GM18873 (cell line): Measurements from ENCODE around the gene BICD1.
"Not testable (repeated sequence)": the region's sequence is repeated elsewhere in the genome, so short reads cannot be mapped to it uniquely, and the experiment has no call there.

ENCODE experiments used
- ATAC-seq: cut with Tn5 transposase; IDR thresholded peaks from one replicate; pipeline ENCODE4 v1.9.1; 2021; ENCODE audit warnings: mild to moderate bottlenecking, moderate library complexity, moderate number of reproducible peaks; ENCODE audit not compliant: unreplicated experiment, low FRiP score

BICD1 gene

DNA sequence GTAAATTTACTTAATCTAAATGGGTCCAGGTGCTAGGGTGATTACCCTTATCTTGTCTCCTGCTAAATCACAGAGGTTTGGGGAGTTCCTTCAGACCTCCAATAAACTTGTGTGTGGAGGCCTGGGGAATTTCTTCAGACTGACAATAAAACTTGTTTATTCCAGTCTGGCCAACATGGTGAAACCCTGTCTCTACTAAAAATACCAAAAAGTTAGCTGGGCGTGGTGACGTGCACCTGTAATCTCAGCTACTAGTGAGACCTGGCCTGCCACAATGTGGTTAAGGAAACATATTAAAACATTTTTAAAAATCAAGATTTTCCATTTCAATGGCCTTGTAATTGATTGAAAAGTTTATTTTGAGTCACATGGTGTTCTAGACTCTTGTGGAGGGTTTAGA, 165.8 kb downstream of the BICD1 start:
- ATAC-seq = no peak

DNA sequence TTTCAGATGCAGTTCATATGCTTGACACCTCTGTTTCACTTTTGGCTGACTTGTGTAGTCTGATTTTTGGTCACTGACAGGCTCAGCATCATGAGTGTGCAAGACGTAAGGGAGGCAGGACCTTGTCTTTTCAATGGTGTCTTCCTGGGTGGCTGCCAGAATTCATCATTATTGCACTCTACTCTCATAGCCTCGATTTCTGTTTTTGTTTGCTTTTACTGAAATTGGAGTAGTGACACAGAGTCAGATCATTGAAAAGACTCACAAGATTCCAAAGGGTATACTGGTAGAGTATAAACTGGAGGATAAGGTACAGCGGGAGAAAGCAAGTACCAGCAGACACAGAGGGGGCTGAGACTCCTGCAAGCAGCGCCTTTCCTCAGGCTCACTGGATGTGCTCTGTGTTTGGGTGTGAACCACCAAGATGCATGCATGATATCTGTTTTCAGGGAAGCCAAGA, 166.4 kb downstream of the BICD1 start:
- ATAC-seq = peak; percentile 45

DNA sequence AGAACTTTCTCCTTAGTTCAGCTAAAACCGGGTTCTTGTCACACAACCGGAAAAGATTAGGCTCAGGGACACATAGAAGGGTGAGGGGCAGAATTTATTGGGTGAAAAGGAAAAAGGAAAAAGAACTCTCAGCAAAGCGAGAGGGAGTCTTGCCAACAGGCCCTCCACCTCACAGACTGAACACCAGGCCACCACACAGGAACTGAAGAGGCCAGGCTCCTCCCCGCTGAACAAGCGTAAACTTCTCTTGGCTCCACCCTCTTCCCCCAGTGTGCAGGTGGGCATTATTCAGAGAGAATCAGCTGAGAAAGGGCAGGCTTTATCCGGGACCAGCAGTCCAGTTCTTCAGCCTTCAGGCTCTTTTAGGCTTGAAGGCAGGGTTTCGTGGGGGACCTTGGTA, 167.1 kb downstream of the BICD1 start:
- peak; percentile 77 for ATAC-seq

DNA sequence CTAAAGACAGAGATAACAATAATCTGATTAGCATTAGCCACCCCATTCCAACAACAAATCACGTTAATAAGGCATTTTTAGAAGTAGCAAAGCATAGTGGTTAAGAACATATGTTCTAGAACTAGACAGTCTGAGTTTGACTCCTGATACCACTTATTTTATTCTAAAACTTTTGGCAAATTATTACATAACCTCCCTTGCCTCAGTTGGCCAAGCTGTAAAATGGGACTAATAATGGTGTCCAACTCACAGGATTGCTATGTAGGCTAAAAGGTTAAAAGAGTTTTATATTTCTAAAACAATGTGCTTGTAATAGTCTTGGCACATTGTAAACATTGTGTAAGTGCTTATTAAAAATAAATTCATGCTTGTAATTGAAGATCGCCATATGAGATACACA, 168.0 kb downstream of the BICD1 start:
- ATAC-seq = no peak

DNA sequence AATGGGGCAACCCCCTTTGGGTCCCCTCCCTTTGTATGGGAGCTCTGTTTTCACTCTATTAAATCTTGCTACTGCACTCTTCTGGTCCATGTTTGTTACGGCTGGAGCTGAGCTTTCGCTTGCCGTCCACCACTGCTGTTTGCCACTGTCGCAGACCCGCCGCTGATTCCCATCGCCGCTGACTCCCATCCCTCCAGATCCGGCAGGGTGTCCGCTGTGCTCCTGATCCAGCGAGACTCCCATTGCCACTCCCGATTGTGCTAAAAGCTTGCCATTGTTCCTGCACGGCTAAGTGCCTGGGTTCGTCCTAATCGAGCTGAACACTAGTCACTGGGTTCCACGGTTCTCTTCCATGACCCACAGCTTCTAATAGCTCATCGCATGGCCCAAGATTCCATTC, 168.9 kb downstream of the BICD1 start:
- not testable (repeated sequence) for ATAC-seq

DNA sequence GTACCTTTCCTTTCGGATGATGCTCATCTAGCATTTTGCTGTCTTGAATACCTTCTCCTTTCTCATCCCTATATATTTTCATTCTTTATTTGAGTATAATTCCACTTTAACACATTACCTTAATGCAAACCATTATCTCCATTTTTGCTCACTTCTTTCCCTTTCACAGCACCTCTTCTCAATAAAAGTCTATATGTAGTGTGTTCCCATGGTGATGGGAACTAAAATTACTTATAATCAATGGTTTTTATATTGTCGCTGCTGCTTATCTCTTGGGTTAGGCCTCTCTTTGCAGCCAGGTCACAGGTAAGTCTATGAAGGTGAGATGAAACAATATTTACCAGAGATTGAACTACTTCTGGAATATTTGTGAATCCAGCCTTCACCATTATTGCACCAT, 171.1 kb downstream of the BICD1 start:
- ATAC-seq = no peak

DNA sequence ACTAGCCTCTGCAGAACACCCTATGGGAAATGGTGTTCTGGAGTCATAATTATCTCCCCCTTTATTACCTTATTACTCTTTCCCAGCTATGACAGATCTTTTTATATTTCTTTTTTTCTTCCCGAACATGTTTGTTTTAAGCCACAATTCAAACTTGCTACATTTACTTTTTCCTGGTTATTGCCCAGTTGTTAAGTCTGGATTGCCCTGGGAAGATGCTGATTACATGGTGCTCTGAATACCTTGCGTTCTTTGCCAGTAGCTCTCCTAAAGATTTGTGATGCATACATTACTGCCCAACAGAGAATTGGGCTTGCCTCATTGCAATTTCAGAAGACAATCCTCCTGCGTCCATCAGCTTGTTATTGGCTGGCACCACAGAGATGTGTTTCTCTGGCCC, 174.5 kb downstream of the BICD1 start:
- ATAC-seq = no peak

DNA sequence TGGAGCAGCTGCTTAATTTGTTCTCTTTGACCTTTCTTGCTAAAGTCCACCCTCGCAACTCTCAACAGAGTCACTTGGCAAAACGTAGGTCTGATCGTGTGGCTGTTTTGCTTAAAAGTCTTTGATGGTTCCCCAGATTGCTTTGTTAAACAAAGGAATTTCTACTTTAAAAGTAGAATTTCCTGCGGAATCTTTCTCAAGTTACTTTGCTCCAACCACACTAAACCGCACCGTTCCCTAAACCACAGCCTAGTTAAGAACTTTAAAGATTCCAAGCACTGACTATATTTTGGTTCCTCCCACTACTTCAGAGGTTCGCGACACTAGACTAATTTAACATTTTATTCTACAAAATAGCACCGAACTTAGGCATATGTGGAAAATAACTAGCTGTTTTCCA, 177.9 kb downstream of the BICD1 start:
- no peak for ATAC-seq

DNA sequence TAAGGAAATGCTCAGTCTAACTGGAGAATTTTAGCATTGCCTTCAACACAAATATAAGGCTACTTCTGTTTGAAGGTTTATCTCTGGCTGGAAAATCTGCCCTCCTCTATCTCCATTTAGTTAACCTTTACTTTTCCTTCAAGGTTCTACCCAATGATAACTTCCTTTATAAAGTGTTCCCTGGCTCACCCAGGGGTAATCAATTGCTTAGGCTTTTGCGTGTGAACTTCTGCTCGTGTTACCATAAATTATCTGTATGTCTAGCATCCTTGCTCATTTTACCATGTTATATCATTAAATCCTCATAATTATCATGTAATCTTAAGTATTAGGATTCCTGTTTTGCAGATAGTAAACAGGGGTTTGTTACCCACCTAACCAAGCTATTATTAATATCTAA, 178.4 kb downstream of the BICD1 start:
- ATAC-seq = no peak

DNA sequence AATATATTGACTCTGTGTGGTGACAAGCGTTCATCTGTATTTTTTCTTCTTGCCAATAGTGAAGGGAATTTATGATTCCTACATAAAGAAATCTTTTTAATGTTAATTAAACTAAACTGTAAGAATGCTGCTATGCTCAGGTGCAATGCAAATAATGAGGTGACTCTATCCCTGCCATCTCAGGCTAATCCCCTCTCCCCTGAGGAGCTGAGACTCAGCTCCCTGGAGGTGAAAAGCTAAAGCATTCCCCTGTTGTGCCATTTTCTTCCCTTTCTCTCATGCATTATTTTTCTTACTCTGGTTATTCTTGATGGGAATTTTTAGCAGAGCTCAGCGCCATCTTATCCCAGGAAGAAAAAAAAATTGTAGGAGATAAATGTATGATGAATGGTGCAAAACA, 178.8 kb downstream of the BICD1 start:
- no peak for ATAC-seq

DNA sequence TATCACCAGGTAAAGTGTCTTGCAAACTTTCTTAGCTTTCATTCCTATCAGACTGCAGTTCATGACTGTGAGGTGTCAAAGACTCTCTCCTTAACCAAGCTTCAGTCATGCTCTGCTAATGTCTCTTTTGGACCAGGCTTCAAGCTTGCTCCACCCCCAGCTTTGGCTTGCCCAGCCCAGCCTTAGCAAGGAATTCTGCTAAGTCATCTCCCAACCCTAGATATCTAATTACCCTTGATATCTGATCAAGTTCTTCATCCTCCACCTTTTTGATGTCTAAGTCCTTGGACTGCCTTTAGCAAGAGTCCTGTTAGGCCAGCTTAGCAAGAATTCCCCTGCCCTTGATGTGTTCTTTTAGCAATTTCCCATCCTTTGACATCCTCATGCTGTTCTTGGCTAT, 183.8 kb downstream of the BICD1 start:
- no peak for ATAC-seq

DNA sequence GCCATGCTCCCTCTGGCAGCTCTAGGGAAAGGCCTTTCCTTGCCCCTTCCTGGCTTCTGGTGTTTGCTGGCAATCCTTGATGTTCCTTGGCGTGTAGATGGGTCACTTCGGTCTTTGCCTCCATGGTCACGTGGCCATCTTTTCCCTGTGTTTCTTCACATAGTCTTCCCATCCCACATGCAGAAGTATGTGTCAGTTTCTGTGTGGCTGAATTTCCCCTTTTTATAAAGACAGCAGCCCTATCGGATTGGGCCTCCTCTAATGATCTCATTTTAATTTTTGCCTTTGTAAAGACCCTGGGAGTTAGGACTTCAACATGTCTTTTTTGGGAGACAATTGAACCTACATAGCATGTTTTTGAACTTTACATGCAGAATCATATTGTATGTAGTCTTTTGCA, 185.5 kb downstream of the BICD1 start:
- no peak for ATAC-seq

DNA sequence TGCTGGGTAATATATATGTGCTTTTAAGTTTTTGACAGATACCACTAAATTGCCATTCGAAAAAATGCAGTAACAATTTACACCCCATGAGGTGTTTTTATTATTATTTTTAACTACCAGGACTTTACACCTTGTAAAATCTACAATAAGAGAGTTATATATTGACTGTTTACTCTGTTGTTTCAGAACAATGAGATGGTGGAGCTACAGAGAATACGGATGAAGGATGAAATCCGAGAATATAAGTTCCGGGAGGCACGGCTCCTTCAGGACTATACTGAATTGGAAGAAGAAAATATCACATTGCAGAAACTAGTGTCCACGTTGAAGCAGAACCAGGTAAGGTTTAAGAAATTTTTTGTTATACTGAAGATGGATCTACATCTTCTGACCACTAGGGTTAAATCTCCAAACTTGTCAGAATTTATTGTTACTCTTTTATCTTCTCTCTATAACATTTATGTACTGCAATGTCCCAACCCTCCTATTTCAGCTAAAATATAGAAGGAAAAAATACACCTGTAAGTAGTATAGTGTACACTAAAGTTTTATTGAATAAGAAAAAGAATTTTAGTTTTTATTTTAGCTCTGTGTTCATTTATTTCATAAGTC, 187.3 kb downstream of the BICD1 start:
- ATAC-seq = no peak

DNA sequence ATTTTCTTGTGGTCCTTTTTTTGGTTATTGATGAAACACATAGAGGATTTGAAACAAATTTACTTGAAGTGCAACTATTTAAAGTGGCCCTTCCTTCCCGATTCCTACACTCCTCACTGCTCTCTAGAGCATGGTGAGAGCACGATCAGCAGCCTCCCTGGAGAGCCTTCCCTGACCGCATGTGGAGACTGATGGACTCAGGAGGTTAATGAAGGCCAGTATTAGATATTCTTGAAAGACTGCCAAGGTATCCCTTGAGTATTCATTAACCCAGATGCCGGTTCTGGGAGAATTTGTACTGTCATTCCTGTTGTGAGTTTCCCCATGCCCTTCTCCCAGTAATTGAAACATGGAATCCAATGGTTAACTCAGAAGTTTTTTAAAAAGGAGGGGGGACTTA, 189.9 kb downstream of the BICD1 start:
- ATAC-seq = no peak

DNA sequence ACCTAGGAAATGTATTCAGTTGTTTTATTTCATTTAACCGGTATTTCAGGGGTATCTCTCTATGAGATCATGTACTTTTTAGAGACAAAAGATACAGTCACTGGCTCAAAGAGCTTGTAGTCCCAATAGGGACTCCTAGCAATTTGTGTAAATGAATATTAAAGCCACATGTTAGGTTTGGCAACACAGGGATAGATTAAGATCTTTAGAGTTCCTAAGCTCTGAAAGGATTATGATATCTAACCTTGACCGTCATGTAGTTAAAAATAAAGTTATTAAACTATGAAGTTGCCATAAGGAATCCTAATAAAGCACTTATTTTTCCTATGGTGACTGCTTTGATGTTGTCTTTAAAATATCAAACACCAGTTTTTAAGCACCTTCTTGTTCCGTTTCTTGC, 192.3 kb downstream of the BICD1 start:
- no peak for ATAC-seq

DNA sequence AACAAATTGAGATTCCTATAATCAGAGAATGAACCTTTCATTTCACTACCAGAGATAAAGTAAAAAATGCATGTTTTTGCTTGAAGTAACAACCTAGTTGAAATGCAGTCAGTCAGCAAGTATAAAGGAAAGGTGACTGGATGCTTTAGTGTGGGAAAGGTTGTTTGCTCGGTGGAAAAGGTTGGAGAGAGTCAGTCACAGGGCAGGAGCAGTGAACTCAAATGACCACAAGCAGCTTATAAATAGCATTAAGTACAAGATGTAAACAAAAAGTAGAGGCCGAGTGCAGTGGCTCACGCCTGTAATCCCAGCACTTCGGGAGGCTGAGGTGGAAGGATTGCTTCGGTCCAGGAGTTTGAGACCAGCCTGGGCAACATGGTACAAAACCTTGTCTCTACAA, 194.6 kb downstream of the BICD1 start:
- no peak for ATAC-seq

DNA sequence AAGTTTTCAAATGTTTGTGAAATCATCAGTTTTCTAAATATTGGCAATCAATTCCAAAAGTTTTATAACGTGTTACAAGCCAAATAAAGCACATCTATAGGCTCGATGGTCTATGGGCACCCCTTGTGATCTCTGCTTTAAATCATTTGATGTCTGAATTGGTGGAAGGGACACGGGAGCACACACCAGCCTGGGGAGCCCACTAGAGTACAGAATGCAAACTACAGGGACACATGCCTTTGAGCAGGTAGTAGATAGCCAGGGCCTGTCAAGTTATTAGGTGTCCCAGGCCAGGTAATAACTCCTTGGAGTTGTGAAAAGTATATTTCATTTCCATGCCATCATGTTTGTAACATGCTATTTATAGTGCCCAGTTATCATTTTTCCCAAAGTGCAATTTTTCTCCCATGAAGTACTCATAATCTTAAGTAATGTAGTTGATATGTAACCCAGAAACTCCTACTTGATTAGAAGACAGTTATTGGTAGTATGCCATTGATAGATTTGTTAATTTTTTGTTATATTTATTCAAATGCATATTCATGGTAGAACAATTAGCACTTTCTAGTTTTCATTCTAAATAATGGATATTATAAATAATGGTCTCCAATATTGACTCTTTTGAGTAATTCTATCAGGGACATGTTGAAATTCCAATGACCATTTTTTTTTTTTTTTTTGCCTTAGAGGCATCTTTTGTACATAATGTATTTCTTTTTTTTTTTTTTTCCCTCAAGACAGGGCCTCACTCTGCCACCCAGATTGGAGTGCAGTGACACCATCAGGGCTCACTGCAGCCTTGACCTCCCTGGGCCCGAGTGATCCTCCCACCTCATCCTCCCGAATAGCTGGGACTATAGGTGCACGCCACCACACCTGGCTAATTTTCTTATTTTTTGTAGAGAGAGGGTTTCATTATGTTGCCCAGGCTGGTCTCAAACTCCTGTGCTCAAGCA, 195.8 kb downstream of the BICD1 start:
- ATAC-seq = peak; percentile 95

DNA sequence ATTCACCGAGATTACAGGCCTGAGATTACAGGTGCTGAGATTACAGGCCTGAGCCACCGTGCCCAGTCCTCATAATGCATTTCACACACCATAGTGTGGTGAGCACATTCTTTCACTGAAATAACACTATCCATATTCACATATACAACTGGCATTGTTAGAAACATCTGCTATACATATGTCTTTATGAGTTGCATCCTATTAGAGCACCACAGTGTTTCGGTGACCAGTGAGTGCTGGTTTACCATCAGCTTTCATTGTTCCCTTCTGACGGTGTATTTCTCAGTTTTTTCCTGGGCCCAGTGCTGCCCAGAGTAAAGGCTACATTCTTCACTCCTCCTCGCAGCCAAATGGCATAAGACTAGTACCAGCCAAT, 196.5 kb downstream of the BICD1 start:
- ATAC-seq = no peak

DNA sequence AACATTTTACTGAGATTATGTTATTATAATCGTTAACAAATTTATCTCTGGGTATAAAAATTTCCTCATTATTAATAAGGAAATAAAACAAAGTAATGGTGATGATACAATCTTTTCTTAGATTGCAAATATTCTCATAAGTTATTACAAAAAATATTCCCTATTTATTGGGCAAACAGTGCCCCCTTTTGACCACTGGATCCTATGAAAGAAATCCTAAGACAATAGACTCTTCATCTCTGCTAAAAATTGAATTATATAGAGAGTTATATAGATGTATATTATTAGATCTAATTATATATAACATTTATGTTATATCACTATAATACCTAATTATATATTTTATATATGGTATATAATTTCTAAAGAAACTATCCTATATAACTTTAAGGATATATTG, 198.5 kb downstream of the BICD1 start:
- ATAC-seq = no peak

DNA sequence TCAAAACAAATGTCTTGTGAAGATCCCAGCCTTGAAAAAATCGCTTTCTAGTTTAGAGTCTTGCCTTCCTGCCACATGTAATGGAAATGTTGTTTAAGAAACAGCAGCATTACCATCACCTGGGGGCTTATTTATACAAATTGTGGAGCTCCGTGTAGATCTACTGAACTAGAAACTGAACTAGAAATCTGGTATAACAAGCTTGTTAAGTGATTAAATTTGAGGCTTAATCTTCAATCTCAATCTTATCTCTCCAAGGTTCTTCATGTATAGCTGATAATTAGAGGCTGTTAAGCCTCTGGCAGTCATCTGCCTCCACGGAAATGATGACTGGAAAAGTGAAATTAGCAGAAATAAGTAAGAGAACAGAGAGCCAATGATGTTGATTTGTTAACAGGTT, 200.7 kb downstream of the BICD1 start:
- no peak for ATAC-seq

DNA sequence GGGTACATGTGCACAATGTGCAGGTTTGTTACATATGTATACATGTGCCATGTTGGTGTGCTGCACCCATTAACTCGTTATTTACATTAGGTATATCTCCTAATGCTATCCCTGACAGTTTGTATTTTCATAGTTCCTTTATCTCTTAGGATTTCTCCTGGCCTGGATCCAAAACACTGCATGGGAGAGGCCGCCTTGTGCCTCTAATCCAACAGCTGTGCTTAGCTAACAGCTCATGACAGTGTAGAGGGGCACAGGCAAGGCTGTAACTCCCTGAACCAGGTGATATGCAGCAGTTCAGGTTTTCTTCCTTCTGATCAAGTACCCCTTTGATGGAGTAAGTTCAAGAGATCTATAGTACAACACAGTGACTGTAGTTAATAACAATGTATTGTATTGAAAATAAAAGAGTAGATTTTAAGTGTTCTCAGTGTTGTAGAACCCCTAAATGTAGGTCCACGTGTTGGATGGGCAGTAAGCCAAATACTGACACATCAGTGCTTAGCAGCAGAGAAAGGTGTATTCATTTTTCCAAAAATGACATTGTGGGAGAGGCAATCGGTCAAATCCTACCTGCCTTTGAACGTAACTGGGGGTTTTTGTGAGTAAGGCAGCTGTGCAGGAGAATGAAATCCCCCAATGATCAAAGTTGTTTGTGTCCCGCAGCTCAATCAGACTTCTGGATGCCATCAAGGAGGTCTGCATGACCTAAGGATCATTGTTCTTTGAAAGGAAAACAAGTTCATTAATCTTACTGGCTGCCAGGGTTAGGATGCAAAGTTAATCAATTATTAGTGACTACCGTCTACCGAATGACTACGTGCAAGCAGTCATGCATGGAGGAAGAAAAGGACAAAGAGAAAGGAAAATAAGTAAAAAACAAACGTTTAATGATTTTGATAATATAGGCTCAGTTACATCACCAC, 203.4 kb downstream of the BICD1 start:
- no peak for ATAC-seq
